Measurements from ENCODE around the gene USE1.

DNA sequence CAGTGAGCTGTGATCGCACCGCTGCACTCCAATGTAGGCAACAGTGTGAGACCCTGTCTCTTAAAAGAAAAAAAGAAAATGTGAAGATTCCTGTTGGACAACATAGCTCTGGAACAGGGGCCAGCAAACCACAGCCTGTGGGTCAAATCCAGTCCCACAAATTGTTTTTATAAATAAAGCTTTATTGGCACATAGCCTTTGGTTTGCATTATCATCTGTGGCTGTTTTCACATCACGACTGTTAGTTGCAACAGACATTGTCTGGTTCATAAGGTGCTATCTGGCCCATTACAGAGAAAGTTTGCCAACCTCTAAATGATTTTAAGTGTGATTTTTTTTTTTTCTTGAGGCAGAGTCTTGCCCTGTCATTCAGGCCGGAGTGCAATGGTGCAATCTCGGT lies 49.4 kb upstream of the USE1 start:
- TF ChIP-seq CTCF (IDR thresholded peaks at IDR 0.05) = no peak
- TF ChIP-seq POLR2A (IDR thresholded peaks at IDR 0.05) = no peak
